Neural cell (in vitro differentiated cells): Measurements from ENCODE around the gene SNX13. TPM values are rescaled to one million over a fixed set of nuclear protein-coding genes. Genes with fewer than 3 reads are reported as not detected.

Experiments used
- H2AFZ ChIP-seq: fragments of 200-600, 300-800 bp; sonication (generic), shearing (Covaris generic); 2 replicates; pipeline ENCODE4 v1.6.0; 2014; ENCODE audit warnings: low read depth, mild to moderate bottlenecking, antibody characterized with exemption, low read length, moderate library complexity
- H3F3A ChIP-seq: fragments of 200-600 bp; shearing (Covaris generic); 2 replicates; pipeline ENCODE4 v1.6.1; 2016; ENCODE audit warnings: mild to moderate bottlenecking, moderate library complexity, mixed read lengths, antibody characterized with exemption, low read length; ENCODE audit not compliant: insufficient read depth, poor library complexity, severe bottlenecking
- H3K27ac ChIP-seq: fragments of 200-600, 300-800 bp; sonication (generic), shearing (Covaris generic); 2 replicates; pipeline ENCODE4 v1.5.1; 2014; ENCODE audit warnings: mild to moderate bottlenecking, low read length, moderate library complexity
- H3K27me3 ChIP-seq: fragments of 300-800, 200-600 bp; sonication (generic), shearing (Covaris generic); 2 replicates; pipeline ENCODE4 v1.6.0; 2014; ENCODE audit warnings: mild to moderate bottlenecking, low read depth, low read length, moderate library complexity; ENCODE audit not compliant: insufficient read depth
- H3K36me3 ChIP-seq: fragments of 300-800, 200-600 bp; sonication (generic), shearing (Covaris generic); 2 replicates; pipeline ENCODE4 v1.5.1; 2014; ENCODE audit warnings: mild to moderate bottlenecking, antibody characterized with exemption, low read length, moderate library complexity; ENCODE audit not compliant: insufficient read depth
- H3K4me2 ChIP-seq: fragments of 300-800, 200-600 bp; sonication (generic), shearing (Covaris generic); 2 replicates; pipeline ENCODE4 v1.6.0; 2014; ENCODE audit warnings: mild to moderate bottlenecking, low read length
- H3K4me3 ChIP-seq: fragments of 300-800, 200-600 bp; sonication (generic), shearing (Covaris generic); 2 replicates; pipeline ENCODE4 v1.5.1; 2014; ENCODE audit warnings: mild to moderate bottlenecking, low read length, moderate library complexity
- H3K79me2 ChIP-seq: fragments of 200-600 bp; shearing (Covaris generic); replicated peaks from 2 replicates; pipeline ENCODE4 v1.6.0; 2014; ENCODE audit warnings: mild to moderate bottlenecking, low read length, moderate library complexity; ENCODE audit not compliant: insufficient read depth
- H3K9ac ChIP-seq: fragments of 300-800, 200-600 bp; sonication (generic), shearing (Covaris generic); 2 replicates; pipeline ENCODE4 v1.6.1; 2016; ENCODE audit warnings: mild to moderate bottlenecking, low read length, mixed read lengths
- H3K9me2 ChIP-seq: fragments of 200-600 bp; shearing (Covaris generic); 2 replicates; pipeline ENCODE4 v1.6.1; 2016; ENCODE audit warnings: mild to moderate bottlenecking, low read length, mixed read lengths; ENCODE audit not compliant: insufficient read depth
- H3K9me3 ChIP-seq: fragments of 200-600, 300-800 bp; sonication (generic), shearing (Covaris generic); 2 replicates; pipeline ENCODE4 v1.6.1; 2016; ENCODE audit warnings: mild to moderate bottlenecking, mixed run types, low read length, moderate library complexity, mixed read lengths
- H4K20me1 ChIP-seq: fragments of 200-600 bp; shearing (Covaris generic); 2 replicates; pipeline ENCODE4 v1.6.1; 2016; ENCODE audit warnings: mild to moderate bottlenecking, mixed run types; ENCODE audit not compliant: insufficient read depth
- EP300 ChIP-seq: fragments of 450-650 bp; conservative IDR thresholded peaks from 2 replicates; pipeline ENCODE4 v1.6.1; 2014; ENCODE audit warnings: antibody characterized with exemption, mild to moderate bottlenecking, moderate library complexity; ENCODE audit not compliant: poor library complexity, severe bottlenecking
- EZH2 ChIP-seq: fragments of 200-600, 300-800 bp; shearing (Covaris generic), sonication (generic); IDR thresholded peaks from 2 replicates; pipeline ENCODE4 v1.6.1; 2014; ENCODE audit warnings: antibody characterized with exemption, low read length, borderline replicate concordance, mild to moderate bottlenecking; ENCODE audit not compliant: insufficient read depth, poor library complexity, severe bottlenecking
- MXI1 ChIP-seq: fragments of 450-650 bp; conservative IDR thresholded peaks from 2 replicates; pipeline ENCODE4 v1.6.1; 2014; ENCODE audit warnings: antibody characterized with exemption, mild to moderate bottlenecking; ENCODE audit not compliant: poor library complexity, severe bottlenecking
- POLR2AphosphoS5 ChIP-seq: IDR thresholded peaks from 2 replicates; pipeline ENCODE4 v1.6.1; 2012
- RAD21 ChIP-seq: fragments of 450-650 bp; conservative IDR thresholded peaks from 2 replicates; pipeline ENCODE4 v1.6.1; 2014; ENCODE audit warnings: antibody characterized with exemption, mild to moderate bottlenecking, moderate library complexity
- SMC3 ChIP-seq: fragments of 450-650 bp; conservative IDR thresholded peaks from 2 replicates; pipeline ENCODE4 v1.6.1; 2014; ENCODE audit warnings: antibody characterized with exemption, mild to moderate bottlenecking, moderate library complexity; ENCODE audit not compliant: poor library complexity
- TAF1 ChIP-seq: IDR thresholded peaks from 2 replicates; pipeline ENCODE4 v1.6.1; 2012; ENCODE audit warnings: low read depth
- polyA plus RNA-seq: library from polyadenylated mRNA; depleted of rRNA; stranded (reverse); fragments of >200 nt; gene quantifications from 2 replicates; pipeline ENCODE4 v1.2.3, GENCODE V29; 2014
- TF ChIP-seq, protein P1 (sequence below): IDR thresholded peaks from 2 replicates; pipeline ENCODE4 v1.6.1; 2012; ENCODE audit warnings: borderline replicate concordance
- TF ChIP-seq, protein P2 (sequence below): fragments of 450-650 bp; IDR thresholded peaks from 2 replicates; pipeline ENCODE4 v1.5.1; 2014; ENCODE audit warnings: antibody characterized with exemption, mild to moderate bottlenecking, moderate library complexity; ENCODE audit not compliant: poor library complexity, severe bottlenecking

The SNX13 gene
- polyA plus RNA-seq, 1 donor from 2014 or later: 50.6 TPM

DNA sequence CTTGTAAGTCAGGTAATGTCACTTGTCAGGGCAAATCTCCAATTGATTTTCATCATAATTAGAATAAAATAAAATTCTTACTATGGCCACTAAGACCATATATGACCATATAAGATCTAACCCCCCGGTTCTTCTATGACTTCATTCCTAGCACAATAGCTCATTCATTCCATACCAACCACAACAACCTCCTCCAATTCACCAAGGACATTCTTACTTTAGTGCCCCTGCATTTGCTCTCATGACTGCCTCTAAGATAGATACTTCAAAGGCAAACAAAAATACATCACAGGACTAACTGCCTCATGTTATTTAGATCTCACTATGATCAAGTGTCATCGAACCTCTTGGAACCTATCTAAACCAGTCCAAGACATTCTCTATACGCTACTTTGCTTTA lies 90.8 kb downstream of the SNX13 start:
- no peaks in the 10 kb centered on the region for H3K79me2 ChIP-seq
- no peak overlapping the region for H3K9ac ChIP-seq
- no peaks in the 10 kb centered on the region for H4K20me1 ChIP-seq
- no peaks in the 10 kb centered on the region for H3K27me3 ChIP-seq
- H3K36me3 ChIP-seq: no peaks in the 10 kb centered on the region
- H3K9me3 ChIP-seq: no peaks in the 10 kb centered on the region
- no peak overlapping the region for H3K27ac ChIP-seq
- no peaks in the 10 kb centered on the region for H3K9me2 ChIP-seq
- no peak overlapping the region for H3K4me3 ChIP-seq
- no peak overlapping the region for H3K4me2 ChIP-seq
- H2AFZ ChIP-seq: no peak overlapping the region
- TF ChIP-seq POLR2AphosphoS5 (no peak), EZH2 (no peak), SMC3 (no peak), MXI1 (no peak), EP300 (no peak), RAD21 (no peak), TAF1 (no peak)
- TF ChIP-seq, protein P1, sequence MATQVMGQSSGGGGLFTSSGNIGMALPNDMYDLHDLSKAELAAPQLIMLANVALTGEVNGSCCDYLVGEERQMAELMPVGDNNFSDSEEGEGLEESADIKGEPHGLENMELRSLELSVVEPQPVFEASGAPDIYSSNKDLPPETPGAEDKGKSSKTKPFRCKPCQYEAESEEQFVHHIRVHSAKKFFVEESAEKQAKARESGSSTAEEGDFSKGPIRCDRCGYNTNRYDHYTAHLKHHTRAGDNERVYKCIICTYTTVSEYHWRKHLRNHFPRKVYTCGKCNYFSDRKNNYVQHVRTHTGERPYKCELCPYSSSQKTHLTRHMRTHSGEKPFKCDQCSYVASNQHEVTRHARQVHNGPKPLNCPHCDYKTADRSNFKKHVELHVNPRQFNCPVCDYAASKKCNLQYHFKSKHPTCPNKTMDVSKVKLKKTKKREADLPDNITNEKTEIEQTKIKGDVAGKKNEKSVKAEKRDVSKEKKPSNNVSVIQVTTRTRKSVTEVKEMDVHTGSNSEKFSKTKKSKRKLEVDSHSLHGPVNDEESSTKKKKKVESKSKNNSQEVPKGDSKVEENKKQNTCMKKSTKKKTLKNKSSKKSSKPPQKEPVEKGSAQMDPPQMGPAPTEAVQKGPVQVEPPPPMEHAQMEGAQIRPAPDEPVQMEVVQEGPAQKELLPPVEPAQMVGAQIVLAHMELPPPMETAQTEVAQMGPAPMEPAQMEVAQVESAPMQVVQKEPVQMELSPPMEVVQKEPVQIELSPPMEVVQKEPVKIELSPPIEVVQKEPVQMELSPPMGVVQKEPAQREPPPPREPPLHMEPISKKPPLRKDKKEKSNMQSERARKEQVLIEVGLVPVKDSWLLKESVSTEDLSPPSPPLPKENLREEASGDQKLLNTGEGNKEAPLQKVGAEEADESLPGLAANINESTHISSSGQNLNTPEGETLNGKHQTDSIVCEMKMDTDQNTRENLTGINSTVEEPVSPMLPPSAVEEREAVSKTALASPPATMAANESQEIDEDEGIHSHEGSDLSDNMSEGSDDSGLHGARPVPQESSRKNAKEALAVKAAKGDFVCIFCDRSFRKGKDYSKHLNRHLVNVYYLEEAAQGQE: no peak
- TF ChIP-seq, protein P2, sequence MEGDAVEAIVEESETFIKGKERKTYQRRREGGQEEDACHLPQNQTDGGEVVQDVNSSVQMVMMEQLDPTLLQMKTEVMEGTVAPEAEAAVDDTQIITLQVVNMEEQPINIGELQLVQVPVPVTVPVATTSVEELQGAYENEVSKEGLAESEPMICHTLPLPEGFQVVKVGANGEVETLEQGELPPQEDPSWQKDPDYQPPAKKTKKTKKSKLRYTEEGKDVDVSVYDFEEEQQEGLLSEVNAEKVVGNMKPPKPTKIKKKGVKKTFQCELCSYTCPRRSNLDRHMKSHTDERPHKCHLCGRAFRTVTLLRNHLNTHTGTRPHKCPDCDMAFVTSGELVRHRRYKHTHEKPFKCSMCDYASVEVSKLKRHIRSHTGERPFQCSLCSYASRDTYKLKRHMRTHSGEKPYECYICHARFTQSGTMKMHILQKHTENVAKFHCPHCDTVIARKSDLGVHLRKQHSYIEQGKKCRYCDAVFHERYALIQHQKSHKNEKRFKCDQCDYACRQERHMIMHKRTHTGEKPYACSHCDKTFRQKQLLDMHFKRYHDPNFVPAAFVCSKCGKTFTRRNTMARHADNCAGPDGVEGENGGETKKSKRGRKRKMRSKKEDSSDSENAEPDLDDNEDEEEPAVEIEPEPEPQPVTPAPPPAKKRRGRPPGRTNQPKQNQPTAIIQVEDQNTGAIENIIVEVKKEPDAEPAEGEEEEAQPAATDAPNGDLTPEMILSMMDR: no peak
- no peaks in the 10 kb centered on the region for H3F3A ChIP-seq

DNA sequence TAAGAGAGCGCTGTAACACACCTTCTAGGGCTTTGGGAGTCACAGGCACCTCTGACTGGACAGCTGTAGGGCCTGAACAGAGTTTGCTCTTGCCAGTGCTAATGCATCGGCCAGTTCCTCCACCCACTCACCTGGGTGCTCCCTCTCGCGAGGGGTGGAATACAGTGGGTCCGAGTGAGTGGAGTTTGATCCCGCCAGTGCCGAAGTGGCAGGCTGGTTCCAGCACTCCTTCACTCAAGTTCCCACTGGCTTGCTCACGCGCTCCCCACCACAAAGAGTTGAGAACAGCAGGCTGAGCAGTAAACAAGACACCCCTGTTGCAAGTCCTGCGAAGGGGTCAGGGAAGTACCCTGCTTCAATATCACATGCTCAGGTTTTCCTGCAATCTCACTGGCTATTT lies 91.8 kb downstream of the SNX13 start:
- Histone ChIP-seq H2AFZ (no peak overlapping the region), H3K9me2 (no peaks in the 10 kb centered on the region), H4K20me1 (no peaks in the 10 kb centered on the region), H3K27ac (no peak overlapping the region), H3K4me2 (no peak overlapping the region), H3K9me3 (no peaks in the 10 kb centered on the region), H3K79me2 (no peaks in the 10 kb centered on the region), H3F3A (no peaks in the 10 kb centered on the region), H3K9ac (no peak overlapping the region), H3K4me3 (no peak overlapping the region), H3K27me3 (no peaks in the 10 kb centered on the region), H3K36me3 (no peaks in the 10 kb centered on the region)
- TF ChIP-seq MXI1 (no peak), SMC3 (no peak), RAD21 (no peak), POLR2AphosphoS5 (no peak), EP300 (no peak), EZH2 (no peak), TAF1 (no peak)
- TF ChIP-seq, protein P1: no peak
- TF ChIP-seq, protein P2: no peak
